IgD-negative memory B cell (primary cell): ENCODE measurements around the gene PTOV1. TPM values are rescaled to one million over a fixed set of nuclear protein-coding genes. Genes with fewer than 3 reads are reported as not detected.

ENCODE experiments used
- H3K27ac Mint-ChIP-seq, 3 donors: one replicate each; pipeline ENCODE4 v1.8.0; 2020 to 2022; ENCODE audit warnings: mild to moderate bottlenecking in 3 of 3, mixed read lengths in 3 of 3, moderate library complexity in 1 of 3
- H3K27me3 Mint-ChIP-seq: one replicate; pipeline ENCODE4 v1.8.0; 2021; ENCODE audit warnings: mixed read lengths
- H3K36me3 Mint-ChIP-seq: one replicate; pipeline ENCODE4 v1.8.0; 2020; ENCODE audit warnings: mild to moderate bottlenecking, mixed read lengths
- H3K4me1 Mint-ChIP-seq, 3 donors: one replicate each; pipeline ENCODE4 v1.8.0; 2020 to 2022; ENCODE audit warnings: mixed read lengths in 3 of 3, mild to moderate bottlenecking in 1 of 3
- H3K4me3 Mint-ChIP-seq, 4 donors: one replicate each; pipeline ENCODE4 v1.8.0; 2020 to 2022; ENCODE audit warnings: mild to moderate bottlenecking in 4 of 4, mixed read lengths in 4 of 4, moderate library complexity in 3 of 4
- H3K9me3 Mint-ChIP-seq, 3 donors: one replicate each; pipeline ENCODE4 v1.8.0; 2020 to 2021; ENCODE audit warnings: mixed read lengths in 3 of 3, mild to moderate bottlenecking in 1 of 3
- polyA plus RNA-seq: library from polyadenylated mRNA; unstranded; fragments of 300-500 nt; fragmentation: Illumina TruSeq; gene quantifications from one replicate; pipeline ENCODE4 v1.2.3, GENCODE V29; 2021

The PTOV1 gene
- 45.0 TPM for polyA plus RNA-seq

GRCh38 chr19:49850487-49851342, at the start of gene PTOV1:
Gene PTOV1 (plus strand): TSS chr19:49851159.
- peaks cover 13 to 31% (median 22%) of the 10 kb centered on the region in 3 donors for H3K4me1 Mint-ChIP-seq
- H3K9me3 Mint-ChIP-seq, result peaks cover 0 to 3% (median 0%) of the 10 kb centered on the region in 3 donors
- H3K36me3 Mint-ChIP-seq, result peaks cover 2% of the 10 kb centered on the region
- no peaks in the 10 kb centered on the region for H3K27me3 Mint-ChIP-seq
- peak within 1 kb of the TSS; percentile 92 to 98 (median 97) for H3K4me3 Mint-ChIP-seq
- peak within 1 kb of the TSS; percentile 92 to 99 (median 96) for H3K27ac Mint-ChIP-seq

DNA sequence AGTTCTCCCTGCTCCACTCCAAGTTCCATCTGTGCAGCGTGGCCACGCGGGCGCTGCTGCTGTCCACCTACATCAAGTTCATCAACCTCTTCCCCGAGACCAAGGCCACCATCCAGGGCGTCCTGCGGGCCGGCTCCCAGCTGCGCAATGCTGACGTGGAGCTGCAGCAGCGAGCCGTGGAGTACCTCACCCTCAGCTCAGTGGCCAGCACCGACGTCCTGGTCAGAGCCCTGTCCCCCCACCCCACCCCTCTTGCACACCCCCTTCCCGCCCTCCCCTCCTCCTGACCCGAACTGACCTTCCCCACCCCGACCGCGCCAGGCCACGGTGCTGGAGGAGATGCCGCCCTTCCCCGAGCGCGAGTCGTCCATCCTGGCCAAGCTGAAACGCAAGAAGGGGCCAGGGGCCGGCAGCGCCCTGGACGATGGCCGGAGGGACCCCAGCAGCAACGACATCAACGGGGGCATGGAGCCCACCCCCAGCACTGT, 49.5 kb upstream of the PTOV1 start:
- H3K27ac Mint-ChIP-seq, result no peak overlapping the region
- H3K4me1 Mint-ChIP-seq, result no peaks in the 10 kb centered on the region
- peaks cover 5% of the 10 kb centered on the region for H3K36me3 Mint-ChIP-seq
- no peaks in the 10 kb centered on the region for H3K9me3 Mint-ChIP-seq
- no peaks in the 10 kb centered on the region for H3K27me3 Mint-ChIP-seq
- no peak overlapping the region for H3K4me3 Mint-ChIP-seq

DNA sequence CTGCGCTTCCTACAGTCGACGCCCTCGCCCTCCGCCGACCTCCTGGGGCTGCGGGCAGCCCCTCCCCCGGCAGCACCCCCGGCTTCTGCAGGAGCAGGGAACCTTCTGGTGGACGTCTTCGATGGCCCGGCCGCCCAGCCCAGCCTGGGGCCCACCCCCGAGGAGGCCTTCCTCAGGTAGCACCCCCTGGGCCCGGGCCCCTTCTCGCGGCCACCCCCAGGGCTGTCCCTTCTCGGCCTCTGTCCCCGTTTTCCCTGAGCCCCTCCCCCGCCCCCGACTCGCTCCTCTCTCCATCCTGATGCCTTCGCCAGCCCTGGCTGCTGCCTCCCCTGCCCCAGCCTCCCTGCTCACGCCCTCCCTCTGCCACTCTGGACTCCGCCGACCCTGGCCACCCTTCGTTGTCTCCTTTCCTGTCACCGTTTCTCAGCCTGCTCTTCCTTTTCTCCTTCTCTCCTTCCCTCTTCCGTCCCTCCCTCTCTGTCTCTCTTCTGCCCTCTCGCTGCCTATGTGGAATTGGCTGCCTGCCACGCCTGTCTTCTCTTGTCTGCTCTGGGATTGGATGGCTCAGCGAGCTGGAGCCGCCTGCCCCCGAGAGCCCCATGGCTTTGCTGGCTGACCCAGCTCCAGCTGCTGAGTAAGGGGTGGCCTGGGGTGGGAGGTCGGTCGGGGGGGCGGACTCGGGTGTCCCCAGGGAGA, 48.8 kb upstream of the PTOV1 start:
- peaks cover 5% of the 10 kb centered on the region for H3K36me3 Mint-ChIP-seq

GRCh38 chr19:49802836-49803528, 48.0 kb upstream of the PTOV1 start:
- H3K36me3 Mint-ChIP-seq, result peaks cover 5% of the 10 kb centered on the region
- no peaks in the 10 kb centered on the region for H3K9me3 Mint-ChIP-seq
- H3K27ac Mint-ChIP-seq, result peak overlapping the region in 1 of 3 donors; percentile 50
- no peak overlapping the region for H3K4me3 Mint-ChIP-seq
- H3K27me3 Mint-ChIP-seq, result no peaks in the 10 kb centered on the region
- H3K4me1 Mint-ChIP-seq, result peaks cover 3 to 9% (median 7%) of the 10 kb centered on the region in 3 donors

More for the DNA sequence above, 48.8 kb upstream of the PTOV1 start:
- Mint-ChIP-seq H3K27ac (no peak overlapping the region), H3K27me3 (no peaks in the 10 kb centered on the region), H3K9me3 (no peaks in the 10 kb centered on the region), H3K4me1 (peaks cover 0 to under 1% (median 0%) of the 10 kb centered on the region in 3 donors), H3K4me3 (no peak overlapping the region)

- Mint-ChIP-seq H3K4me3 (no peak overlapping the region), H3K9me3 (no peaks in the 10 kb centered on the region), H3K4me1 (peaks cover 3 to 10% (median 10%) of the 10 kb centered on the region in 3 donors), H3K27ac (peak overlapping the region in 1 of 3 donors; percentile 50), H3K36me3 (peaks cover 5% of the 10 kb centered on the region), H3K27me3 (no peaks in the 10 kb centered on the region)
Observed at GRCh38 chr19:49803529-49803856, 47.5 kb upstream of the PTOV1 start.

DNA sequence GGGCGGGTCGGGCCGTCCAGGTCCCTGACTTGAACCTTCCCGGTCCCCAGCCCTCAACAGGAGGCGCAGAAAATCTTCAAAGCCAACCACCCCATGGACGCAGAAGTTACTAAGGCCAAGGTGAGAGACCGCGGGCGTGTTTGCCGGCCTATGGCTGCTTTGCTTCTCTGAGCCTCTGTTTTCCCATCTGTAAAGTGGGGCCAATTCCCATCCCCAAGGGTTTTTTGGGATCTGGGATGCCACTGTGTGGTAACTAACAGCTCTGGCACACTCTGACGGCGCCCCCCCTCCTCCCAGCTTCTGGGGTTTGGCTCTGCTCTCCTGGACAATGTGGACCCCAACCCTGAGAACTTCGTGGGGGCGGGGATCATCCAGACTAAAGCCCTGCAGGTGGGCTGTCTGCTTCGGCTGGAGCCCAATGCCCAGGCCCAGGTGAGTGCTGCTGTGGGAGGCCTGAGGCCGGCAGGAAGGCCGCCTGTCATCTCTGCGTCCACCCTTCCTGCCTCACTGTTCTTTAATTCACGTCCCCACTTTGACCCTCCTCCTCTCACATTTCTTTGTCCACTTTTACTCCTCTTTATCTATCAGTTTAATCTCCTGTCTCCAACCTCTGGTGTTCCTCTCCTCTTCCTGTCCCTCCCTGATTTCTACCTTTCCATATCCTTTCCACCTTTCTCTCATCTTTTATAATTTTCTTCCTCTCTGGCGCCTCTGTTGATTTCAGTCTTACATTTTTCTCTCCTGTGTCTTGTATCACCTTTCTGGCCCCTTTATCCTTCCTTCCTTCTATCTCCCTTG, 44.9 kb upstream of the PTOV1 start:
- peak overlapping the region; percentile 45 to 90 (median 73) for H3K27ac Mint-ChIP-seq
- H3K27me3 Mint-ChIP-seq, result no peaks in the 10 kb centered on the region
- H3K9me3 Mint-ChIP-seq, result no peaks in the 10 kb centered on the region
- H3K4me1 Mint-ChIP-seq, result peaks cover 6 to 17% (median 15%) of the 10 kb centered on the region in 3 donors
- peaks cover 6% of the 10 kb centered on the region for H3K36me3 Mint-ChIP-seq
- H3K4me3 Mint-ChIP-seq, result peak overlapping the region in 2 of 4 donors; percentile 17

GRCh38 chr19:49806620-49806959, 44.4 kb upstream of the PTOV1 start:
- H3K27ac Mint-ChIP-seq, result peak overlapping the region in 2 of 3 donors; percentile 73 to 90
- no peaks in the 10 kb centered on the region for H3K27me3 Mint-ChIP-seq
- H3K9me3 Mint-ChIP-seq, result no peaks in the 10 kb centered on the region
- H3K4me3 Mint-ChIP-seq, result peak overlapping the region in 3 of 4 donors; percentile 17 to 54 (median 17)
- peaks cover 7 to 17% (median 15%) of the 10 kb centered on the region in 3 donors for H3K4me1 Mint-ChIP-seq
- H3K36me3 Mint-ChIP-seq, result peaks cover 7% of the 10 kb centered on the region

- Mint-ChIP-seq H3K4me3 (peak overlapping the region in 2 of 4 donors; percentile 79 to 81), H3K27me3 (no peaks in the 10 kb centered on the region), H3K36me3 (peaks cover 7% of the 10 kb centered on the region), H3K4me1 (peaks cover 11 to 20% (median 15%) of the 10 kb centered on the region in 3 donors), H3K27ac (peak overlapping the region; percentile 90 to 97 (median 97)), H3K9me3 (no peaks in the 10 kb centered on the region)
Observed at GRCh38 chr19:49807058-49807903, 43.7 kb upstream of the PTOV1 start.

- Mint-ChIP-seq H3K27ac (peak overlapping the region; percentile 78 to 97 (median 86)), H3K36me3 (peaks cover 7% of the 10 kb centered on the region), H3K9me3 (no peaks in the 10 kb centered on the region), H3K27me3 (no peaks in the 10 kb centered on the region), H3K4me3 (peak overlapping the region in 3 of 4 donors; percentile 79 to 89 (median 81)), H3K4me1 (peaks cover 13 to 22% (median 17%) of the 10 kb centered on the region in 3 donors)
Observed at GRCh38 chr19:49807904-49808675, 42.9 kb upstream of the PTOV1 start.

- H3K4me3 Mint-ChIP-seq, result peak overlapping the region; percentile 86 to 98 (median 92)
- H3K36me3 Mint-ChIP-seq, result peaks cover 3% of the 10 kb centered on the region
- H3K9me3 Mint-ChIP-seq, result no peaks in the 10 kb centered on the region
- no peaks in the 10 kb centered on the region for H3K27me3 Mint-ChIP-seq
- peaks cover 14 to 22% (median 22%) of the 10 kb centered on the region in 3 donors for H3K4me1 Mint-ChIP-seq
- peak overlapping the region; percentile 78 to 97 (median 86) for H3K27ac Mint-ChIP-seq
Observed at GRCh38 chr19:49808711-49809159, 42.2 kb upstream of the PTOV1 start.

- peaks cover 14 to 25% (median 22%) of the 10 kb centered on the region in 3 donors for H3K4me1 Mint-ChIP-seq
- no peaks in the 10 kb centered on the region for H3K27me3 Mint-ChIP-seq
- H3K9me3 Mint-ChIP-seq, result no peaks in the 10 kb centered on the region
- peak overlapping the region; percentile 78 to 97 (median 83) for H3K27ac Mint-ChIP-seq
- H3K36me3 Mint-ChIP-seq, result peaks cover 3% of the 10 kb centered on the region
- peak overlapping the region; percentile 86 to 98 (median 92) for H3K4me3 Mint-ChIP-seq
Observed at GRCh38 chr19:49809160-49809940, 41.6 kb upstream of the PTOV1 start.

GRCh38 chr19:49809941-49810389, 41.0 kb upstream of the PTOV1 start:
- H3K9me3 Mint-ChIP-seq, result no peaks in the 10 kb centered on the region
- H3K36me3 Mint-ChIP-seq, result peaks cover 3% of the 10 kb centered on the region
- peak overlapping the region; percentile 86 to 98 (median 92) for H3K4me3 Mint-ChIP-seq
- H3K27me3 Mint-ChIP-seq, result no peaks in the 10 kb centered on the region
- H3K27ac Mint-ChIP-seq, result peak overlapping the region in 2 of 3 donors; percentile 80 to 97
- H3K4me1 Mint-ChIP-seq, result peaks cover 14 to 29% (median 25%) of the 10 kb centered on the region in 3 donors
